NCI-H748 (cell line): ENCODE data around the gene ACSF3.
"Not testable (repeated sequence)": the region's sequence is repeated elsewhere in the genome, so short reads cannot be mapped to it uniquely, and the experiment has no call there.

Source experiments
- DNase-seq: peaks from one replicate; lab custom pipeline; 2025; ENCODE audit not compliant: unreplicated experiment; lab: John Stamatoyannopoulos, UW

The ACSF3 gene

DNA sequence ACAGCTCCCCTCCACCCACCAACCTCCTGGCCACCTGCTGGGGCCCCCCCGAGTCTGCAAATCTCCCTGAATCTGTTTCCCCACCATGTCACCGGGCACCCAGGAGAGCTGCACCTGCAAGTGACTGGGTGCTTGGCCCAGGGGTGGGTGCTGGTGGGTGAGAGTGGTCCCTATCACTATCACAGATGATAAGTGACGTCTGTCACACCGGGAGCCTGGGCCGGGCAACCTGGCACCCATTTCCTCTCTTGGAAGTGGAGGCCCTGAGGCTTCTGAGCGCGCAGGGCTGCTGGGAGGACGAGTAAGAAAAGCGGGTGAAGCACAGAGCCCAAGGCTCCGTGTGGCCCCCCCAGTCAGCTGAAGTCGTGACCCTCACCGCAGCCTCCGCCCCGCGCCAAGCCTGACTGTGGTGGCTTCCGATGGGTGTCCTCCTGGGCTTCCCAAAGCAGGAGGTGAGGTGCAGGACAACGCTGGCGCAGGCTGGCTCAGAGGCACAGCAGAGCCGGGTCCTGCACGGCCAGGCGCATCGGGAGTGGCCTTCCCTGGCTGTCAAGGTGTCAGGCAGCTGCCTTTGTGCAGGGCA is 21.0 kb upstream of the ACSF3 start:
- DNase-seq = no peak

DNA sequence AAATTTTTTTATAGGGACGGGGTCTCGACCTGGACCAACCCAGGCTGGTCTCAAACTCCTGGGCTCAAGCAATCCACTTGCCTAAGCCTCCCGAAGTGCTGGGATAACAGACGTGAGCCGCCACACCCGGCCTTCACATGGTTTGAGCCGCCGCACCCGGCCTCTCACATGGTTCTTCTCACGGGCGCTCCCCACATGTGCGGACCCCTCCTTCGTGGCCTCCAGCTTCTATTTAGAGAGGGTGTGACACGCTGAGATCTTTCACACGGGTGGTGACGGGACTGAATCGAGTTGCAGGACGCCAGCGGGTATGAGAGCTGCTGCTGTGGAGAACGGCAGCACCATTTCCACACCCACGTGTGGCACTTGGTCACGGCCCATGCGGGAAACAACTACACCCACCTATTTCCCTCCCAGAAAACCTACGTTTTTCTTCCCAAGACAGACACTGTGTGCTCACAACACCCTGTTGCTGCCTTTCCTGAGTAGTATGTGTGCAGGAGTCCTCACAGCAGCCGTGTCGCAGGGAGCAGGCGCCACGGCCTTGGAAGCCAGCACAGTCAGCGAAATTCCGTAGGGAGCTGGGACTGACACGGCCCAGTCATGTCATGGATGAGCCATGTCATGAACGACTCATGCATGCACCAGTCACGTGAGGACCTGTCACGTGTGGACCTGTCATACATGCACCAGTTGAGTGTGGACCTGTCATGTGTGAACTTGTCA is 20.1 kb upstream of the ACSF3 start:
- no peak for DNase-seq

DNA sequence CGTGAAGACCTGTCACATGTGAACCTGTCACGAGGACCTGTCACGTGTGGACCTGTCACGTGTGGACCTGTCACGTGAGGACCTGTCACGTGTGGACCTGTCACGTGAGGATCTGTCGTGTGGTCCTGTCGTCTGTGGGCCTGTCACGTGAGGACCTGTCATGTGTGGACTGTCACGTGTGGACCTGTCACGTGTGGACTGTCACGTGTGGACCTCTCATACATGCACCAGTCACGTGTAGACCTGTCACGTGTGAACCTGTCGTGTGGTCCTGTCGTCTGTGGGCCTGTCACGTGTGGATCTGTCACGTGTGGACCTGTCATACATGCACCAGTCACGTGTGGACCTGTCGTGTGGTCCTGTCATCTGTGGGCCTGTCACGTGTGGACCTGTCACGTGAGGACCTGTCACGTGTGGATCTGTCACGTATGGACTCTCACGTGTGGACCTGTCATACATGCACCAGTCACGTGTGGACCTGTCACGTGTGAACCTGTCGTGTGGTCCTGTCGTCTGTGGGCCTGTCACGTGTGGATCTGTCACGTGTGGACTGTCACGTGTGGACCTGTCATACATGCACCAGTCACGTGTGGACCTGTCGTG is 19.5 kb upstream of the ACSF3 start:
- not testable (repeated sequence) for DNase-seq

DNA sequence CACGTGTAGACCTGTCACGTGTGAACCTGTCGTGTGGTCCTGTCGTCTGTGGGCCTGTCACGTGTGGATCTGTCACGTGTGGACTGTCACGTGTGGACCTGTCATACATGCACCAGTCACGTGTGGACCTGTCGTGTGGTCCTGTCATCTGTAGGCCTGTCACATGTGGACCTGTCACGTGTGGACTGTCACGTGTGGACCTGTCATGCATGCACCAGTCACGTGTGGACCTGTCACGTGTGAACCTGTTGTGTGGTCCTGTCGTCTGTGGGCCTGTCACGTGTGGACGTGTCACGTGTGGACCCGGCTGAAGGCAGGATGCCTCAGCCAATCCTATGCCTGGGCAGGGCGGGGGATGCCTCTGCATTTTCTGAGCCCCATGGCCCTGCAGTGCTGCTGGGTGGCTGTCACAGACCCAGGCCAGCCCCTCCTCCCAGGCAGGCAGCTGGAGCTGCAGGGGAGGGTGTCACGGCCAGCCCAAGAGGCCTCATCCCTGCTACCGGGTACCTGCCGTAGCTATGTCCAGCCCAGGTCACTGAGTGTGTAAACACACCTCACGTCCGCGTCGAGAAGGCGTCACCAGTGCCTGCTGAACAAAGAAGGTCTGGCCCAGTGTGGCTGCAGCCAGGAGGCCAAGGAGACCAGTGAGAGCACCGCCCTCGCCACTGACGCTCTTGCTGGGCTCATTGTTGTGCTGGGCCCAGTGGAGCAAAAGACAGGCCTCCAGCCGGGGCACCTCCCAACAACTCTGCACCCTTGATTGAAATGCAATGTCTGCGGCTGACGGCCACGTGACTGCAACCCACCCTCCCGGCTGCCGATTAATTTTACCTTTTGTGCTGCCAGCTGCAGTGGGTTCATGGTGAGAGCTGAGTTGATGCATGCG is 18.6 kb upstream of the ACSF3 start:
- DNase-seq = no peak

DNA sequence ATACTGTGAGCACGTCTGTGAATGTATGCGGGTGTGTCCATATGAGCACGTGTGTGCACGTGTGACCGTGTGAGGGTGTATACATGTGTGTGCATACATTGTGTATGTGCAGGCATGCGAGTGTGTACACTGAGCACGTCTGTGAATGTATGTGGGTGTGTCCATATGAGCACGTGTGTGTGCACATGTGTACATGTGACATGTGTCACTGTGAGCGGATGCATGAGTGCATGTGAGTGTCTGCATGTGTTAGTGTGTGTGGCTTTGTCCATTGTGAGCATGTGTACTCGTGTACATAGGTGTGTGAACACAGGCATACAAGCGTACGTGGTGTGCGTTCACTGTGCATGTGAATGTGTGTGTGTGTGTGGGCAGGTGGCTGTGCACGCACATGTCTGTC is 17.5 kb upstream of the ACSF3 start:
- DNase-seq = no peak

DNA sequence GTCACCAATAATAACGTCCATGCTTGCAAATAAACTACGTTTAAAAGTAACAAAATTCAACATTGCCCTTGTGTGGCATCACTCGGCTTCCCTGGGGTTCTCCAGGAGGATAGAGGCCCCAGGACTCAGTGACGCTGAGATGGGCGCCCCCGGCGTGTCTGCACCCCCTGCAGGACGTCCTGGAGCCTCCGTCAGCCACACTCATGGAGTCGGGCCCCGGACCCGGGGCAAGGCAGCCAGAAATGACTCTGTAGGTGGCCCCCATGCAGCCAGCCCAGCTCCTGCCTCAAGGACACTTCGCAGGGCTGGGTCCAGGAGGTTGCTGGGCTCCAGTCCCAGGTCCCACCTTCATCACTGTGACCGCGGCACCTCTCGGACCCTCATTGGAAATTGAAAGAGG is 16.6 kb upstream of the ACSF3 start:
- no peak for DNase-seq

DNA sequence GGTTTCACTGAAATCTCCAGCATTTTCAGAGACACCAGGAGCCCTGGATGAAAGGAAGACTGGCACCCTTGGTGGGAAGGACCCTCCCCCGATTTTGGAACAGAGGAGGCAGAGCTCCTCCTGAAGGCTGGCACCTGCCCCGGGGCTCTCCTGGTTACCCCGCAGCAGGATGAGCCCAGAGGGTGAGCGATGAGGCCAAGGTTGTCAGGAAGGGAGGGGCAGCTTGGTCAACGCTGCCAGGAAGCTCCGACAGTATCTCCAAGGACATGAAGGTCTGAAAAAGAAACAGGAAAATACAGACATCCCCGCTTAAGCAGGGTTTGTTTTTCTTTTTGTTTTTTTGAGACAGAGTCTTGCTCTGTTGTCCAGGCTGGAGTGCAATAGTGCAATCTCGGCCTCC is 15.5 kb upstream of the ACSF3 start:
- no peak for DNase-seq

DNA sequence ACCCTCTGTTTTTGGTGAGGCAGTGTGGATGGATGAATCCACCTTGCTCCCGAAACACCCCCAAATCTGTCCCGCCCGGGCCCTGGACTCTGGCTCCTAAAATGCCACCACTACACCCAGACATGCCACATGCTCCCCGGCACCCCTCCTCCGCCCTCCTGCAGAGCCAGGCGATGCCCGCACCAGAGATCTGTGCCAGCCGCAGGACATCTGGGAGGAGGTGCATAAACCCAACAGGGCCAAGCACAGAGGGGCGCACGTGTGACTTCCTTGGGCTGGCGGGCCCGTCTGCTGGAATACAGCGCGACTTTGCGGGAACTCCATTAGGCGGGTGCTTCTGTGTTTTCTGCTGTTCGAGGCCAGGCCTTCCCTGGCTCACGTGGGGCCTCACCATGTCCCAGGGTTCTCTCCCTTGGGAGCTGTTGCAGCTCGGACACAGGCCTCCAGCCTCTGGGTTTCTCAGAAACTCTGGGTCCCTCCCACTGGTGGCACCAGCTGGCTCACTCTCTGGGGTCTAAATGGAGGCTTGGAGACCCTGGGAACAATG is 14.1 kb upstream of the ACSF3 start:
- no peak for DNase-seq

DNA sequence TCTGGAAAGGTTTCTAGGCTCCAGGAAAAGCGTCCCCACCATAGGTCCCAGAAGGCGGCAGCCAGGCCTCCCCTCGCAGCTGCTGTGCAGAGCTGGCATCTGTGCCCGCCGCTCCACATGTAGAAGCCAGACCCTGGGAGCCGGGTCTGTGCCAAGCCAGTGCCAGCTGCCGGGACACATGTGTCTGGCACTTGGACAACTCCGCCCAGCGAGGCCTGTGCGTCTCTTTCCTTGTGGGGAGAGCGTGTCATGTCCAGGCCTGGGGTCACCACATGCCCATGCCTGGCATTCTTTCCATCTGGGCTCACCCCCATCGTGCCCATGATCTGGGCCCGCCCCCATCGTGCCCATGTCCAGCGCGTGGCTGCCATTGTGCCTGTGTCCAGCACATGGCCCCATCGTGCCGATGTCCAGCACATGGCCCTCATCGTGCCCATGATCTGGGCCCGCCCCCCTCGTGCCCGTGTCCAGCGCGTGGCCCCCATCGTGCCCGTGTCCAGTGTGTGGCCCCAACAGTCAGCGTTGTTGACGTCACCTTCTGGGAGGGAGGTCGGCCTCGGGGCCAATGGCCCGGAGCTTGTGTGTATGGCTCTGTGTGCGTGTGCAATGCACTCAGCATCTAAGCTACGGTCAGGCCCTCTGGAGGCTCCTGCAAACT is 13.3 kb upstream of the ACSF3 start:
- no peak for DNase-seq

DNA sequence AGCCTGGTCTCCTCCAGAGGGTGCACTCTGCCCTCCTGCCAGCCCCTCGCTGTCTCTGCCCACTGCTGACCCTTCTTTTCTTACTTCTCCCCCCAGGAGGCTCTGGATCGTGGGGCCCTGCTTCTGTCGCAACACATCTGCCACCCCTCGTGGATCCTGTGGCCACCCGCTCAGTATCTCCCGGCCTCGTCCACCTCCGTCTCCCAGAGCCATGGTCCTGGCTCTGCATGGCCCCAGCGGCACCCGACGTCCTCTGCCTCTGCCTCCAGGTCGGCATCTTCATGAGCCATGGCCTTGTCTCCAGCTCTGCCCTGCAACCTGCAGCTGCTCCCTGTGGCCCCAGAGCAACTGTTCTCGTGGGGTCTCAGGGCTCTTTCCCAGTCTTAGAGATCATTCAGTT is 12.1 kb upstream of the ACSF3 start:
- DNase-seq = no peak

DNA sequence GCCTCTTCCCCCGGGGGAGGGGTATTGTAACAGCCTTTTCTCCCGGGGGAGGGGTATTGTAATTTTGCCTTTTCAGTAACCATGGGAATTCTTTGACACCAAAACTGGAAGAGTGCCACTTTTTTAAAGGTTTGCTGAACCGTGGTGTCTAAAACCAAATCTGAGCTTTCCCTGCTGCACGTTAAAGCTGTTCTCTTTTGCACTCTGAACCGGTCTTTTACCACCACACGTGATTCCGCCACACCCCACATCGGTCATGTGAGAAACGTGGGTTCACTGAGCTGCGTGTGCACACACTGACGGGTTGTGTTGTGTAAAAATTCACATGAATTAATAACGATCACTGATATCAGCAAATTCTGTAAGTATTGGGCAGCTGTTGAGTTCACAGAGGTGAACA is 9.2 kb upstream of the ACSF3 start:
- no peak for DNase-seq

DNA sequence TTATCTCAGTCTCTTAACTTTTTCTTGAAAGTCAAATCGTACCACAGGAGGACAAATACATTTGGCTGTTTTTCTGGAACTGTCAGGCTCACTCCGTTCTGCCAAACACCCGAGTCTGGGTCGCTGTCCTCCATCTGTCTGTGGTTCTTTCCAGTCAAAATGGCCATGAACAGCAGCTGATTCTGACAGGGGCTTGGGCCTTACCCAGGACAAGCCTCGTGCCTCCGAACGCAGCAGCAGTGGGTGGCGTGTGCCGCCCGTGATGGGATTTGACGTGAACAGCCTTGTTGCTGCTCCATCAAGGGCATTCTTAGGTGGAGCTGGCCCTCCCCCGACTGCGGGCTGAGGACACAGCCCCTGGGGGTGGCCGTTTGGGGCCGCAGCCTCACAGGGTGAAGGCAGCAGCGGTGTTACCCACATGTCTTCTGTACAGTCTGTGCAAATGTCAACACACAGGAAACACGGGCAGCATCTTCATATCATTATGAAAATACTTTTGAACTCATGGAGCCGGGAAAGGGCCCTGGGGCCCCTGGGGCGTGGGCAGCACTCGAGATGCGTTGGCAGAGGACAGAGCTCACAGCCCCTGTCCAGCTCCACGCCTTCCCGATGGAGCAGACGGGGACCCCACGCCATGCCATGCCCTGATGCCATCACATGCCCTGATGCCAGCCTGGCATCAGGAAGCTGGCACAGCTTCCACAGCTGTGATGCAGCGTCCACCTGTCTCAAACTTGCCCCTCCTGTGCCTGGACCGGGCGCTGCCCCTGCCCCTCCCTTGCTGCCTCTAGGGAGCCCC is 8.6 kb upstream of the ACSF3 start:
- DNase-seq = no peak

DNA sequence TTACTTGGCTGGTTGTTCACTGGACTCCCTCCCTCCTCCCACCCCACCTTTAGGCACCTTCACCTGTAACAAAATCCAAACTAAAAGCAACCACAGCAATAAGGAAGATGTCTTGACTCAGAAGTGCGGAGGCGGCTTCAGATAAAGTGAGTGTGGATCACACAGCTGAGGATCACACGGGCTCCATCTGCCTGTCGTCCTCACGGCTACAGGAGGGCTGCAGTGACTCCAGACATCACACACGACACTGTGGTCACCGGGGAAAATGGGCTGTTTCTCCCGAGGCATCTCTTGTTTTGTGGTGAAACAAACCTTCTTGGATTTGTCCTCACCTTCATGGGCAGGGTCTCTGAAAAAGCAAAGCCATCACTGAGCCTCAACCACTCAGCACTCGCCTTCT is 7.9 kb upstream of the ACSF3 start:
- no peak for DNase-seq

DNA sequence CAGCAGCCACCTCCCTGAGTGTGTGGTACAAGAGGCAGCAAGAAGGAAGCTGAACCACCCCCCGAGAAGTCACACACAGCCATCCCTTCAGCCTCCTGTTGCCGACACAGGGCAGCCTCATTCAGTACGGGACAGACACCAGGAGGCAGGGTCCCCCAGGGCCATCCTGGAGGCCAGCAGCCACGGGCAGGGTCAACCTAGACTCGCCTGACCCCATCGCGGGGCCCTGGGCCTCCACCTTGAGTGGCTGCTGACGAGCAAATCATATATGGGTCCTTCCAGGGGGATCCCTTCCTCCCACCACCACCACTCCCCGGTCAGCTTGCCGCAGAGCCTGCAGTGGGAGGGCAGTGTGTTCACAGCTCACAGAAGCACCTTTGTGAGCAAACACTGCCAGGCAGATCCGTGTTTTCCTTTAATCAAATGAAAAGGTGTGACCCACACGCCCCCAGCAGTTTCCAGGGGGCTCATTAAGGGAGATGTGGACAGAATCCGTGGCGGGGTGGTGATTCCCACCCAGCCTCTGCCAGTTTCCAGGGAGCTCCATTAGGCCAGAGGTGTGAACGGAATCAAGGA is 5.6 kb upstream of the ACSF3 start:
- DNase-seq = no peak

DNA sequence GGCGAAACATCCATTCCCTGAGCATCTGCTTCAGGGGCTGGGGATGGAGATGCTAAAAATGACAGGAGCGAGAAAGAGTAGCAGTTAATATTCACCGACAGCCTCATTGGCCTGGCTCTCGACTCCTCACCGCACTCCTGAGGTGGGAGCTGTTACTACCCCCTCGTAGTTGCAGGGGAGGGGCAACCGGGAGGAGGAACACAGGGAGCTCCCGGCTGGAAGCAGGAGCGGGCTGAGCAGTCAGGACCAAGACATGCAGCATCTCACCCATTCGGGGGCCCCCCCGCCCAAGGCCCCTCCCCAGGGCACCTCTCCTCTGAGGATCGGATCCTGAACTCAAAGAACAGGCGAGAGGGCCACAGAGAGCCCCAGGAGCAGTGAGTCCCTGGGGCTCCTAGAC is 4.5 kb upstream of the ACSF3 start:
- no peak for DNase-seq

DNA sequence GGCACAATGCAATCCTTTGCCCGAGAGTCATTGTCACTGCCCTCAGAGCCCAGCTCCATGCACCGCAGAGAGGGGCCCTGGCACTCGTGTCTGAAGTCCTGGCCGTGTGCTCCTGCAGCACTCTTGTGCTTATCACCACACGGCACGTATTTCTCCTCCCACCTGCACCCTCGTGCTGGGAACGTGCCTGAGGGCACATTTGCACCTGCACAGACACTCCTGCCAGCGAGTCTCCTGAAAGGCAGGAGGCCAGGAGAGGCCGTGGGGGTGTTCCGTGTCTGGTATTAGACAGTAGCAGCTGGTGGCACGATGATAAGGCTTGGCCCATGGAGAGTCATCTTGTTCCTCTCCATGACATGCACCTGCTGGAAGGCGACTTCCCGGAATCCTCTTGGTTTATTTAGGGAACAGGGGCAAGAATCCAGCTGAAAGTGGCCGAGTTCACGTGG is 3.4 kb upstream of the ACSF3 start:
- DNase-seq = peak; percentile 50

DNA sequence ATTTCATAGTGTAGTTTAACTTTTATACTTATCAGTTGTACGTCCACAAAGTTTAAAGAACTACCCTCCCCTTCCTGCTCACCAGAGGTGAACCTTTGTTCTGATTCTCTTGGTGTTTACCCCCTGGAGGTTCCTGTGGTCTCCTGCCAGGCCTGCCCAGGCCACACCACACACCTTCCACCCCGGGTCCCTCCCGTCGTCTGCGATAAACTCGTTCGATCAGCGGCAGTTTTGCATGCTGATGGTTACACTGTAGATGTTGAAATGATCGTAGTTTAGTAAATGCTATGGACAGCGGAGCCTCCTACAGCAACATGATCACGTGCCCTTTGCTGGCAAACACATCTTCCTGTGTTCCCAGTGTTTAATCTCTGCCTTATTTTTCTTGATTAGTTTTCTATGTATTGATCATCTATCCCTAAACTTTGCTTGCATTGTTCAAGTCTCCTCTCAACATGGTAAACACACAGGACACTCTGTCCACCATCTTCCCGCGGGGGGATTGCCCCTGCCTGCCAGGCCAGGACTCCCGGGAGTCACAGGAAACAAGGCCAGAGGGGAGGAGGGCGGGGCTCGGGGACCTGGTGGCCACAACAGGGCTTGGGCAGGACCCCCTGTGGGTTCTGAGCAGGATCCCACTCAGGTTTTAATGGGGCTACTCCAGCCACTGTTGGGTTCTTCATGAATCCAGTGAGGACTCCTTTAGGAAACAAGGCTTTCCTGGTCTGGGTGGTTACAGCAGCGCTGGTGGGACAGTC is 2.8 kb upstream of the ACSF3 start:
- no peak for DNase-seq

DNA sequence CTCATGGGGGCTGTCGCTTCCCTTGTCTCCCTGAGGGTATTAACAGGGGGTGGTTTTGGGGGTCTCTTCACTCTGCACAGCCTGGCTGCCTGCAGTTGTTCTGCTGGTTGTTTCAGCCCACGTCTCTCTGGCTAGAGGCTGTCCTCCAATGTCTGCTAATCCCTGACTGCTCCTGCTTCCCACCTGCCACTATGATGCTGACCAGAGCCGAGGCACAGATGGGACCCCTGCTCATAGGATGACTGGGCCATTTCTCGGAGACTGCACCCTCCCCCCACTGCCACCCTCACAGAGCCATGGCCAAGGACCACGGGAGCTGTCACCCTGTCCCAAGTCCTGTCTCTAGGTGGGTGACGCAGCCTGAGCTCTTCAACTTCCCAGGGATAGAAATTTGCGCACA is 1.6 kb upstream of the ACSF3 start:
- DNase-seq = no peak

DNA sequence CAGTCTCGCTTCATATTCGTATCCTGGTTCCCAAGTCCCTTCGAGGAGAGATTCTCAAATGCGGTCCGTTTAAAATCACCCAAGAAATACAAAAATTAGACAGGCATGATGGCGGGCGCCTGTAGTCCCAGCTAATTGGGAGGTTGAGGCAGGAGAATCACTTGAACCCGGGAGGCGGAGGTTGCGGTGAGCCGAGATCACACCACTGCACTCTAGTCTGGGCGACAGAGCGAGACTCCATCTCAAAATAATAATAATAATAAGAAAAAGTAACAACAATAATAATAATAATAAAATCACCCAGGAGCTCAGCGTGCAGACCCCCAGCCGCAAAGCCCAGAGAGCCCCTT is 425 bp upstream of the ACSF3 start:
- DNase-seq = not testable (repeated sequence)
